HPDE6-E6E7 (cell line): ENCODE measurements around the gene REST.
"Not testable (repeated sequence)": the region's sequence is repeated elsewhere in the genome, so short reads cannot be mapped to it uniquely, and the experiment has no call there.

Experiments
- DNase-seq: peaks from one replicate; pipeline ENCODE4 v3.0.0; 2011; ENCODE audit warnings: missing footprints; ENCODE audit errors: extremely low spot score

The REST gene

DNA sequence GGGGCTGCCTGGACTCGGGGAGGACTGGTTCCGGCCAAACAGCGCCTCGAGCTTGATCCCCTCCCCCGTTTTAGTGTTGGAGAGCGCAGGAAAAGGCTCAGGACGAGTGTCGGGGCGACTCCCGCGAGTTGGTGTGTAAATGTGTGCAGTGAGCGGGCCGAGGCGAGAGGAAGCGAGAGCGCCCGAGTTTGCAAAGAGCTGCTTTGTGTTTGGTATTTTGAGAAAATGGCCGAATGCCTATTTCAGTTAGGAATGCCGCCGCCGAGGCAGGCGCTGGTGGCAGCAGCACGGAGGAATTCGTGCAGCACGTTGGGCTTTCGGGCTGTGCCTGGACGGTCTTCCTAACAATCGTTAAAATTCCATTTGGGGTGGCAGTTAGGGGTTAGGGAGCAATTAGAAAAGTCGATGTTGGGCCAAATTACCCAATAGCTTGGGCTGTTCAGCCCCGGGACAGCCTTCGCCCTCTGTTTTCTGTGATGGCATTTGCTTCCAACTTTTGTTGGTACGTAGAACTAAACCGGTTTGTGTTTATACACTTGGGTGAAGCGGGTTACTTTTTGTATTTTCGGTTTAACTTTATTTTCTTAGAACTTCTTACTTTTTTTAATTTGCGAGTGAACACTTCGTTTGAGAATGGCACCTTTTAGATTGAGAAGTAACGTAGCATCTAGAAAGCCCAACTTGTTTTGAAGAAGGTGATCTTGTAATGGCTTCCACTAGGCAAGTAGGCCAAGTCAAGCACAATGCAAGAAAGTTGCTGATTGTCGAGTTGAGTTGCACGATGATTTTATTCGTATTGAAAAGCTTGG lies 1.6 kb downstream of the REST start:
- peak; percentile 38 for DNase-seq

DNA sequence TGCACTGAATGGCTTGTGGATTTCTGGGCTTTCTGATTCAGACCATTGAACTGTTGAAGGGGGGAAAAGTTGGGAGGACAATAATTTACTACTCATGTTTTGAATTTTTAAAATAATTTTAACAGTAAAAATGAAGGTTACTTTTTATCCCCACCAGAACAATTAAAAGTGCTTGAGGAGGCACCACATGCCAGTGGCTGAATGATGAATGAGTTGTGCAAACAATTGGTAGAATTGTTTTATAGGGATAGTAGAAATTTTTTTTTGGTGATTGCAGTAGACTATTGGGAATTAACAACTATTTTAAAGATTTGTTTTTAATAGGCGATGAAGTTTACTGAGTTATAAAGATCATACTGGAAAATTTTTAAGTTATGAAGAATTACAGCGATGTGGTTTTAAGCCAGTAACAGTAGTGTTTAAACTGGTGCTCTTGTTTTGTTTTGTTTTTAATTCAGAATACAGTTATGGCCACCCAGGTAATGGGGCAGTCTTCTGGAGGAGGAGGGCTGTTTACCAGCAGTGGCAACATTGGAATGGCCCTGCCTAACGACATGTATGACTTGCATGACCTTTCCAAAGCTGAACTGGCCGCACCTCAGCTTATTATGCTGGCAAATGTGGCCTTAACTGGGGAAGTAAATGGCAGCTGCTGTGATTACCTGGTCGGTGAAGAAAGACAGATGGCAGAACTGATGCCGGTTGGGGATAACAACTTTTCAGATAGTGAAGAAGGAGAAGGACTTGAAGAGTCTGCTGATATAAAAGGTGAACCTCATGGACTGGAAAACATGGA lies 2.7 kb downstream of the REST start:
- DNase-seq = no peak

DNA sequence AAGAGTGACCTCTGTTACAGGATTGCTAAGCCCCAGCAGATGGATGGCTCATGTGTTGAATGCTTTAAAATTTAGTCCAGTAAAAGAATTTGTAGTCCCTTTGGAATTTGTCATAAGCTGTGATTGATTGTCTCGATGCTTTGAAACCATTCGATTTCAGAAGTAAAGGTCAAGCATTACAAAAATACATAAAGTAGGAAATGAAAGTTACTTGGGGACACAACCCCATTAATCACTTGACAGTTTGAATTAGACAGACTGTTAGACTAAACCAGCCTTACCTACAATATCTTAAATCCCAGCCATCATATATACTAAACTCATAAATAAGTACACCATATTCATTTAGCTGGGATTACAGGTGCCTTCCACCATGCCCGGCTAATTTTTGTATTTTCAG lies 6.6 kb downstream of the REST start:
- DNase-seq = no peak

DNA sequence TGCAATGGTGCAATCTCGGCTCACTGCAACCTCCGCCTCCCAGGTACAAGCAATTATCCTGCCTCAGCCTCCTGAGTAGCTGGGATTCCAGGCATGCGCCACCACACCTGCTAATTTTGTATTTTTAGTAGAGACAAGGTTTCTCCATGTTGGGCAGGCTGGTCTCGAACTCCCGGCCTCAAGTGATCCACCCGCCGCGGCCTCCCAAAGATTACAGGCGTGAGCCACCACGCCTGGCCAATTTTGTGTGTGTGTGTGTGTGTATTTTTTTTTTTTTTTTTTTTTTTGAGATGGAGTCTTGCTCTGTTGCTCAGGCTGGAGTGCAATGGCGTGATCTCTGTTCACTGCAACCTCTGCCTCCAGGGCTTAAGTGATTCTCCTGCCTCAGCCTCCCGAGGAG lies 7.3 kb downstream of the REST start:
- not testable (repeated sequence) for DNase-seq

DNA sequence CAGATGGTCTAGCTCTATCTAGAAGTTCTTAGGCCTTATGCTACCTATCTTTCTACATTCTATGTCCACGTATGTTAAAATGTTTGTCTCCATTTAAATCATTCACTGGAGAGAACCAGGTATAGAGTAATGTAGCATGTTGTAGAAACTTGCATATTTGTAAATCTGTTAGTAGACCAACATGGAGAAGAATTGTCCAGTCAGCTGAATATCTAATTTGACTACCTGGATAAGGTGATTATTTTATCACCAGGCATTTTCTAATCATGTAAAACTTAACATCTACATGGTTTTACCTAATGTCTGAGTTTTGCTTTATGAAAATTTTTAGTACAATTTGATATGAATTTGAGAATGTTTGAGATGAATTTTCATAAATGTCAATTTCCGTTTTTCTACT lies 19.5 kb downstream of the REST start:
- DNase-seq = no peak

DNA sequence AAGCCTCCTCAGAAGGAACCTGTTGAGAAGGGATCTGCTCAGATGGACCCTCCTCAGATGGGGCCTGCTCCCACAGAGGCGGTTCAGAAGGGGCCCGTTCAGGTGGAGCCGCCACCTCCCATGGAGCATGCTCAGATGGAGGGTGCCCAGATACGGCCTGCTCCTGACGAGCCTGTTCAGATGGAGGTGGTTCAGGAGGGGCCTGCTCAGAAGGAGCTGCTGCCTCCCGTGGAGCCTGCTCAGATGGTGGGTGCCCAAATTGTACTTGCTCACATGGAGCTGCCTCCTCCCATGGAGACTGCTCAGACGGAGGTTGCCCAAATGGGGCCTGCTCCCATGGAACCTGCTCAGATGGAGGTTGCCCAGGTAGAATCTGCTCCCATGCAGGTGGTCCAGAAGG lies 22.9 kb downstream of the REST start:
- DNase-seq = no peak

DNA sequence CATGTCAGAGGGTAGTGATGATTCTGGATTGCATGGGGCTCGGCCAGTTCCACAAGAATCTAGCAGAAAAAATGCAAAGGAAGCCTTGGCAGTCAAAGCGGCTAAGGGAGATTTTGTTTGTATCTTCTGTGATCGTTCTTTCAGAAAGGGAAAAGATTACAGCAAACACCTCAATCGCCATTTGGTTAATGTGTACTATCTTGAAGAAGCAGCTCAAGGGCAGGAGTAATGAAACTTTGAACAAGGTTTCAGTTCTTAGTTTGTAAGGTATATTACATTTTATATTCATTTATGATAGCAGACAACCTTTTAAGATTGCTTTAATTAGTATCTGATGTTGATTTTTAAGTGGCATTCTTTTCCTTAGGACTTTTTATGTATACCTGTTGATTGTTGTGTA lies 24.2 kb downstream of the REST start:
- no peak for DNase-seq

DNA sequence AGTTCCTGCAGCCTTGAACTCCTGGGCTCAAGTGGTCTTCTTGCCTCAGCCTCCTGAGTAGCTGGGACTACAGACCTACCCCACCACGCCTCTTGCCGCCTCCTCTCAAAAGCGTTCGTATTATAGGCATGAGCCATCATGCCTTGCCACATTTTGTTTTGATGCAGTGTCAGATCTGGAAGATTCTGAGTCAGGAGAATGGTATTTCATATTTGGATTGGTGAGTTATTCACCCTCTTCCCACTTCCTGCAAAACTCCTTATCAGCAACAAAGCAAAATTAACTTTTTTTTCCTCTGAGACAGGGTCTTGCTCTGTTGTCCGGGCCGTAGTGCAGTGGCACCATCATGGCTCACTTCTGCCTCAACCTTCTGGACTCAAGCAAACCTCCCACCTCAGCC lies 29.6 kb downstream of the REST start:
- peak; percentile 48 for DNase-seq

DNA sequence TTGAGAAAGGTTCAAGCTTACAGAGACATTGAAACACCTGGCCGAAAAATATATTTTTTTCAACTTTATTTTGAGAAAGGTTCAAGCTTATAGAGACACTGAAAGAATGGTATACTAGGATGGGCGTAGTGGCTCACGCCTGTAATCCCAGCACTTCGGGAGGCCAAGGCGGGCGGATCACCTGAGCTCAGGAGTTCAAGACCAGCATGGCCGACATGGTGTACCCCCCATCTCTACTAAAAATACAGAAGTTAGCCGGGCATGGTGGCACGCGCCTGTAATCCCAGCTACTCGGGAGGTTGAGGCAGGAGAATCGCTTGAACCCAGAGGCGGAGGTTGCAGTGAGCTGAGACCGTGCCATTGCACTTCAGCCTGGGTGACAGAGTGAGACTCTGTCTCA lies 32.1 kb downstream of the REST start:
- not testable (repeated sequence) for DNase-seq

DNA sequence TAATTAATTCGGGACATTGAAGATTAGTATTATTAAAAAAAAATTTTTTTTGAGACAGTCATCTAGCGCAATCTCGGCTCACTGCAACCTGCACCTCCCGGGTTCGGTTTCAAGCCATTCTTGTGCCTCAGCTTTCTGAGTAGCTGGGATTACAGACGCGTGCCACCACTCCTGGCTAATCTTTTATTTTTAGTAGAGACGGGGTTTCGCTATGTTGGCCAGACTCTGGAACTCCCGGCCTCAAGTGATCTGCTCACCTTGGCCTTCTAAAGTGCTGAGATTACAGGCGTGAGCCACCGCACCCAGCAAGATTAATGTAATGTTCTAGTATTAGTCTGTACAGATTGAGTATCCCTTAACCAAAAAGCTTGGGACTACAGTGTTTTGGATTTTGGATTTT lies 32.7 kb downstream of the REST start:
- no peak for DNase-seq

DNA sequence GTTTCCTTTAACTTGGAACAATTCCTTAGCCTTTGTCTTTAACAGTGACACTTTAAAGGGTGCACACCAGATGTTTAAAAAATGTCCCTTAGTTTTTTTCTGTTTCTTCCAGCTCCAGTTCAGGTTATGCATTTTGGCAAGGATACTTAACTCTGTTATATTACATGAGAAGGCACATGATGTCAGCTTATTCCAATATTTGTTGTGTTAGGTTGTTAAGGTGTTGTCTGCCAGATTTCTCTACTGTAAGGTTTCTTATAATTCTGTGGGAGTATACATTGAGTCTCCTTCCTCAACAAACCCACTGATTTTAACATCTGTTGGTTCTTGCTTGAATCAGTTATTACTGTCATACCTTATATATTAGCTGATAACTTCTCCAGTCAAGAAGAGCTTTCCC lies 33.3 kb downstream of the REST start:
- DNase-seq = no peak

DNA sequence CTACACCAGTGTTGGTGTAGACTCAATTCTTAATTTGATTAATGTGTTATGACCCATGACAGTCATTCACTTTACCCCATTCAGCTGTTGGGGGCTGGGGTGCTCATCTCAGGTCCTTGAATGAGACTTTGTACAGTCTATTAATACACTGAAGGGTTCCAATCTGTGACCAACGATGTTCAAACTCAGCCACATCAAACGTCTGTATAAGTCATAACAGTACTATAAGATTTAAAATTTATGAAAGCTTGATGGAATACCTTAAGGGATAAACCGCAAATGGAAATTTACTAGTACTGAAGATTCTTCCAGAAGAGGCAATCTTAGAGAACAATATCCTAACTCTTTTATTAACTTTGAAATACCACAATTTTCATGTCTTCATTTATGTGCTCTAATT lies 33.7 kb downstream of the REST start:
- no peak for DNase-seq

DNA sequence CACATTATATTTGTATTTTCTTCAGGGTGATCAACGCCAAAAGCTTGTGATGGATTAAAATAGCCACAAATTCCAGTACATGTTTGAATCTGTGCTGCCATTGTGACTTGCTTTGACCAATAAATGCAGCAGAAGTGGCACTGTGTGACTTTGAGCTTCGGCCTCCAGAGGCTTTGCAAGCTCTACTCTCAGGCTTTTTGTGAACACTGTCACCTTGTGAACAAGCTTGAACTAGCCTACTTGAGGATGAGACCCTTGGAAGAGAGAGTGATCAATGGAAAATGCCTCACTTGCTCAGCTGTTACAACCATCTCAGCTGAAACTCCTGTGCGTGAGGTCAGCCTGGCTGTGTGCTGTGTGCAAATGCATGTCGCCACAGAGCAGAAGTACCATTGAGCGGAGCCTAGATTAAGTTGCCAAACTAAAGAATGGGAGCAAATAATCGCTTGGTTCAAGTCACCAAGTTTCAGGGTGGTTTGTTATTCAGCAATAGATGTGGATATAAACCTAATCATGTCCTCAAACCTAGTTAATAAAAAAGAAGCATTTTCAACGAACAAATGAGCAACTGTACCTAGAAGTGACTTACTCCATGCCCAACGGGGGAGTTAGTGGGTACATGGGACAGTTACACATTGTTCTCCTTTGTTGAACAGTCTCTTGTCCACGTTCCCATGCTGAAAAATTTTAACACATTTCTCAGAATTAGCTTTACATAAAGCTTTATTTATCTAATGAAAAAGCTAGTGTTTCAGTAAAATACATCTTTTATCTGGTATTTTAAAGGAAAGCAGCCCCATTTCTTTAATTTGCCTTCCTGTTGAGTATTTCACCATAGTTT lies 46.2 kb downstream of the REST start:
- DNase-seq = no peak

DNA sequence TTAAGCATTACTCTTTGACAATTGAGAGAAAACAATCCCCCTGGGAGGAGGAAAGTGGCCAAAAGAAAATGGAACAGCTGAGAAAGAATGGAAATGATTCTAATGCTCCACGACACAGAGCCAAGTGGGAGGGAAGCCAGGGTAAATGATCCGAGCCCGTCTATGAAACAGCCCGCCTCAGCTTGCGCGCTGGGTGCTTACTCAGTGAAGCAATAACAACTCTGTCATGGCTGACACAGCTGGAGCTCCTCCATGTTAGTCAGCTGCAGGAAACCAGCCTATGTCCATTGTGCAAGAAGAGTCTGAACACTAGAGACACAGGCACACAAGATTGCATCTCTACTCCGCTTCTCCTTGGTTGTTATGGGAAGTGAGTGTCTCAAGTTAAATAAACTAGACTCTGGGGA lies 50.4 kb downstream of the REST start:
- peak; percentile 56 for DNase-seq

DNA sequence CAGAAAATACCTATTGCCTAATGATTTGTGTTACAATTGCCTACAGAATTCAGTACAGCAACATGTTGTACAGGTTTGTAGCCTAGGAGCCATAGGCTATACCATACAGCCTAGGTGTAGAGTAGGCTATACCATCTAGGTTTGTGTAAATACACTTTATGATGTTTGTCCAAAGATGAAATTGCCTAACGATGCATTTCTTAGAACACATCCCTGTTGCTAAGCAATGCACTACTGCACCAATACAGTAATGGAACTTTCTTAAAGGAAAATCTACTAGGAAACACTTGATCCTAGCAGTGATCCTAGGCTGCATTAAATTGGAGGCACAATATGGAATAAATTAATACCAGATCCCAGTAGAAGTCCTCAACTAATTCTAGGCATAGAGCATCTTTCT lies 51.4 kb downstream of the REST start:
- DNase-seq = no peak

DNA sequence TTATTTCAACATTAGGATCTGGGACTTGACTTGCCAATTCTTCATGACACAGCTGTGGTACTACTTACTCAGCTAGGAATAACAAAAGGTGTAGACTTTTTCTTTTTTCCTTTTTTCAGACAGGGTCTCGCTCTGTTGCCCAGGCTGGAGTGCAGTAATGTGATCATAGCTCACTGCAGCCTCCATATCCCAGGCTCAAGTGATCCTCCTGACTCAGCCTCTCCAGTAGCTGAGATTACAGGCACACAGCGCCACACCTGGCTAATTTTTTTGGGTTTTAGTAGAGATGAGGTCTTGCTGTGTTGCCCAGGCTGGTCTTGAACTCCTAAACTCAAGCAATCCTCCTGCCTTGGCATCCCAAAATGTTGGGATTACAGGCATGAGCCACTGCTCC lies 53.4 kb downstream of the REST start:
- no peak for DNase-seq

DNA sequence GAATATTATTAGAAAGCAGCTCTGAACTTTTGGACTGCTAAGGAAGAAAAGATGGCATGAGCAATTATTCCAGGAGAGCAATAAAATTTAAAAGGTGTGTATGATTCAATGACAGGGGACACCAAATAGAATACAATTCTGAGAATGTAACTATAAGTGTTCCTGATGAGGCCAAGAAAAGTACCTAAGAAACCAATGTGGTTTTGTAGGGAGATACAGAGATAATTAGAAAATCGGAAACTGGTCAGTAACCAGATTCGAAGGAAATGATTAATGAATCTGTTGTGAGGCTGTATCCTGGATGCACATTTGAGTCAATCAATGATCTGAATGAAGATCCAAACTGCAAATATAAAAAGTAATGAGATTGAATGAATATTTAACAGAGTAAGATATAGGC lies 63.7 kb downstream of the REST start:
- no peak for DNase-seq

DNA sequence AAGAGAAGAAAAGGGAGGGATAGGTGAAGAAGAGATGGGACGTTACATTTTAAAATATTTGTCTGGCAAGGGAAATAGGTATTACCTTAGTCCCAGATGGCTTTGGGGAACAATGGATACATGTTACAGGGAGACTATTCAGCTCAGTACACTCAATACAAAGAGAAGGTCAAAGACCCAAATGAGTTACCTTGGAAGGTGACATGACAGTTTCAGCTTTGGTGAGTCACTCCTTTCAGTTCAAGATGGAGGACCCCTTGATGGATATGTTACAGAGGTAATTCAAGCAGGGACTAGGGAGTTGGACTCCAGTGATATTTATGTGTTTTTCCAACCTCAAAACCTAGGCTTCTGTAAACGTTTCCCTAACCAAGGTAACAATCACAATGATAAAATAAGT lies 64.7 kb downstream of the REST start:
- DNase-seq = no peak

DNA sequence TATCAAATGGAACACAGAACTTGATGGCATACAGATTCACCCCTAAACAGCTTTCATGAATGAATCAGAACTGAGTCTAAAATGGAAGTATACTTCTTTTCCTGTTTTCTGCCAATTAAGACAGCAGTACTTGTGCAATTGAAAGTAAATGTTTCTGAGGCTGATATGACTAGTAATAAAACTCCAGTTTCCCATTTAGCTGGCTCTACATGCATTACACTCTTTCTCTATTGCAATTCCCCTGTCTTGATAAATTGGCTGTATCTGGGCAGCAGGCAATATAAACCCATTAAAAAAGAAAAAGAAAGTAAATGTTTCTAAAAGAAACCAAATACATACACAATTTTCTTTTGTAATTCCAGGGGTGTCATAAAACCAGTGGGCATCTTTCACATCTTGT lies 65.1 kb downstream of the REST start:
- DNase-seq = no peak

DNA sequence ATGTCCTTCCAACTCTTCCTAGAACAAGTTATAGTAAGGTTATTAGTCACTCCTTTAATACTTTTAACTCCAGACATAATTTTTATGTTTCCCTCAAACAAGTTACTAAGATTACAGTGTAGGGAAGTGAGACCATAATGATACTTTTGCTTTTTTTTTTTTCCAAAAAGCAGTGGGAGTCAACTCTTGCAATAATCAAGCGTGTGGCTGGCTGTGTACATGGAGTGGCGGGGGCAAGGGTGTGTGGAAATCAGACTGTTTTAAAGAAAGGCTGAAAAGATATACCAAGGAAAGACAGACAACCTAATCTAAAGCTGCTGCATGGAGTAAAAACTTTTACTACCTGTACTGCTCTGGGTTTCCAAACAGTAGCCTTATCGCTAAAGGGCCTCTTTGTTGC lies 65.6 kb downstream of the REST start:
- DNase-seq = no peak

DNA sequence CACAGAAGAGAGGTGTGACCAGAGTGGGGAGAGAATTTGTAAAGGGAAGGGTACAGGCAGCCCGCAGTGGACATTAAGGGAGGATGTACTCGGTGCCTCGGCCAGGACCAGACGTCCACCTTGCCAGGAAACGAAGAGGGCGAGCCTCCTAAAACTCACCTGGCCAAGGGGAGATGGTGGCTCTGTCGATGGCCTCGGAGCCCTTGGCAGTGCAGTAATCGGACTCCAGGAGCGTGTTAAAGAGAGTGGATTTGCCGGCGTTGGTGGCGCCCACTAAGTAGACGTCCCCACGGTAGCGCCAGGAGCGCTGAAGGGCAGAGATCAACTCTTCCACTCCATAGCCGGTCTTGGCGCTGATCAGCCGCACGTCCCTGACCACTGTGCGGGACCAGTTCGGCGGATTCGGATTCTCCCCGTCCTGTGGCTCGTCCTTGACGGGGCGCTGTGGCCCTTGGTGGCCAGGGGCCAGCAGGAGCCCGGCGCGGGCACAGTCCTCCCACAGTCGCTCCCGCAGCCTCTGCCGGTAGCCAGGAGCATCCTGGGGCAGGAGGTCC lies 68.7 kb downstream of the REST start:
- peak; percentile 13 for DNase-seq

DNA sequence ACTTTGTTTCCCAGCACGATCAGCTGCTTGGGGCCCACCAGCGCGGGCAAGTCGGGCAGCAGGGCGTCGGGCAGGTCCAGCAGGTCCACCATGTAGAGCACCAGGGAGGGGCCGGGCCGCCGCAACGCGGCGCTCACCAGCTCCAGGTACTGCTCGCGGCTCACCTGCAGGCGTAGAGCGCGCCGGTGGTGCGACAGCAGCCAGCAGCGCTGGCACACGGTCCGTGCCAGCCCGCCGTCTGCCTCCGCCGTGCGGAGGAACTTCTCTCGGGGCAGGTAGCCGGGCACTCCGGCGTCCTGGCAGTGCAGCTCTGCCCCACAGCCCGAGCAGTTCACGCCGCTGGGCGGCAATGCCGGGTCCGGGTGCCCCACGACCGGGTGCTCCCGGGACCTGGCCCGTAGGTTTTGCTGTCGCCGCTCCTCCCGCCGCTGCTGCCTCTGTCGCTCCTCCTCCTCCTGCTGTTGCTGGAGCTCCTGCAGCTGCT lies 69.2 kb downstream of the REST start:
- peak; percentile 63 for DNase-seq
